GM12892 (cell line): Measurements from ENCODE around the gene ENTPD2.

ENCODE experiments used
- POLR2AphosphoS5 ChIP-seq: IDR thresholded peaks from 2 replicates; pipeline ENCODE4 v1.6.1; 2011; ENCODE audit warnings: low read depth, low read length, control low read depth
- TAF1 ChIP-seq: IDR thresholded peaks from 2 replicates; pipeline ENCODE4 v1.6.1; 2011; ENCODE audit warnings: low read depth, mild to moderate bottlenecking, control low read depth, low read length, borderline replicate concordance

DNA sequence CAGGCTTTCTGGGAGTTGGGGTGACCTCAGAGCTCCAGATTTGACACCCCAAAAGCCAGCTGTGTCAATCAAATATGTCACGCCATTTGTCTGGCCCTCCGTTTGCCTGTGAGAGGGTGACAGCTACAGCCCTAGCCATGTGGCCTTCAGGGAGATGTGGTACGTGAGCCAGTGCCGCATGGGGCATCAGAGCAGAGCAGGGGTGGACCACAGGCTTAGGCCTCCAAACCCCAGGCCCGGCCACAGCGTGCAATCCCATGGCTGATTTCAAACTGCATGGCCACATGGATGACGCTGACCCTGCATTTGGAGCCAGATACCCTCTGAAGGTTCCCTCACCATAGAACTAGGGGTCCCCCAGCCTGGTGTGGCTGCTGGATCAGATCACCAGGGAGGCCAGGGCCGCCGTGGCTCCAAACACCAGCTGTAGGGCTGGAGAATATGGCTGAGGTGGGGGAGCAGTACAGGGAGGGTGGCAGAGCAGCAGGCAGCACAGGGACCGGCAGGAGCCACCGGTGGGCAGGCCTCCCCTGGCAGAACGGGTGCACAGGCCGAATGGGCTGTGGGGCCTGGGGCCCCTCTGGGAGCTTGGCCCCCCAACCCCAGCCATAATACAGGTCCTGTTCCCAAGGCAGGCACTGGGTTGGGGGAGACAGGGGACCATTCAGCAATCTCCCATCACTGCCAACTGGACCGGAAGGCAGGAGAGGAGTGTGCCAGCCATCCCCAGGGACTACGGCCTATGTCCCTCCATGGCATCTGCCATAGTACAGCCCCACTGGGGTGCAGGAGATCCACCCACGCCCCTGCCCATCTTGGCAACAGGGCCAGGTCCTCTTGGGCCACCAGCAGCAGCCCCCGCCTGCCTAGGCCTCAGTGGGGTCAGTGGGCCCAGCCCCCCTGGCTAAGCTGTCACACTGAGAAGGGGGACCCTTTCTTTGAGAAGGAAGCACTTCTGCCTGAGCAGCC is 15.0 kb upstream of the ENTPD2 start:
- no peak for TF ChIP-seq TAF1
- TF ChIP-seq POLR2AphosphoS5: no peak
